Measurements from ENCODE around the gene ANO10. TPM values are rescaled to one million over a fixed set of nuclear protein-coding genes. Genes with fewer than 3 reads are reported as not detected.

The ANO10 gene
- total RNA-seq, 1 experiment from 2014 or later, result 26.8 TPM

- H3K36me3 Mint-ChIP-seq (ENCODE audit: insufficient read depth, unreplicated experiment), result peaks cover 5% of the 10 kb centered on the region
- TF ChIP-seq CTCF (IDR thresholded peaks at IDR 0.05; ENCODE audit: unreplicated experiment), result no peak
- H3K9me3 Mint-ChIP-seq (ENCODE audit: low read depth, unreplicated experiment), result no peaks in the 10 kb centered on the region
- CTCF ChIA-PET, result no interaction called here
- no peak overlapping the region for H3K4me3 Mint-ChIP-seq (ENCODE audit: low read depth, unreplicated experiment)
- no peaks in the 10 kb centered on the region for H3K27me3 Mint-ChIP-seq (ENCODE audit: unreplicated experiment)
- no TSS peak for BruUV-seq (replicated peaks)
- intact Hi-C loops (cut with micrococcal nuclease; ENCODE audit: unreplicated experiment), result loop anchor here (1.0 to 10.0 kb wide), 2 partner anchors 93 to 127 kb away; no protein-coding TSS in a partner anchor
- DNase-seq, result no peak
- peaks cover 8% of the 10 kb centered on the region for H3K4me1 Mint-ChIP-seq (ENCODE audit: low read depth, unreplicated experiment)
- no peak overlapping the region for H3K27ac Mint-ChIP-seq (ENCODE audit: unreplicated experiment)
These were observed 15.9 kb upstream of the ANO10 start for GRCh38 chr3:43637702-43638101.

GRCh38 chr3:43632986-43633385 is 11.2 kb upstream of the ANO10 start:
- Mint-ChIP-seq H3K4me3 (ENCODE audit: low read depth, unreplicated experiment) (no peak overlapping the region), H3K27ac (ENCODE audit: unreplicated experiment) (no peak overlapping the region), H3K36me3 (ENCODE audit: insufficient read depth, unreplicated experiment) (no peaks in the 10 kb centered on the region), H3K9me3 (ENCODE audit: low read depth, unreplicated experiment) (peaks cover 2% of the 10 kb centered on the region), H3K4me1 (ENCODE audit: low read depth, unreplicated experiment) (peaks cover 13% of the 10 kb centered on the region), H3K27me3 (ENCODE audit: unreplicated experiment) (no peaks in the 10 kb centered on the region)
- CTCF ChIA-PET, result no interaction called here
- no peak for TF ChIP-seq CTCF (IDR thresholded peaks at IDR 0.05; ENCODE audit: unreplicated experiment)
- intact Hi-C loops (cut with micrococcal nuclease; ENCODE audit: unreplicated experiment), result loop anchor here (10.0 kb wide), 1 partner anchor 132 kb away; no protein-coding TSS in a partner anchor
- BruUV-seq (replicated peaks), result no TSS peak
- DNase-seq, result no peak

- CTCF ChIA-PET, result interaction anchor here (0.6 kb wide), 1 partner anchor 30 kb away, joined by 4 read pairs; no protein-coding TSS in a partner anchor
- no peak overlapping the region for H3K27ac Mint-ChIP-seq (ENCODE audit: unreplicated experiment)
- H3K9me3 Mint-ChIP-seq (ENCODE audit: low read depth, unreplicated experiment), result peaks cover 2% of the 10 kb centered on the region
- BruUV-seq (replicated peaks), result no TSS peak
- no peaks in the 10 kb centered on the region for H3K36me3 Mint-ChIP-seq (ENCODE audit: insufficient read depth, unreplicated experiment)
- no peak for TF ChIP-seq CTCF (IDR thresholded peaks at IDR 0.05; ENCODE audit: unreplicated experiment)
- H3K4me3 Mint-ChIP-seq (ENCODE audit: low read depth, unreplicated experiment), result no peak overlapping the region
- no peak for DNase-seq
- peaks cover 13% of the 10 kb centered on the region for H3K4me1 Mint-ChIP-seq (ENCODE audit: low read depth, unreplicated experiment)
- H3K27me3 Mint-ChIP-seq (ENCODE audit: unreplicated experiment), result no peaks in the 10 kb centered on the region
- intact Hi-C loops (cut with micrococcal nuclease; ENCODE audit: unreplicated experiment), result loop anchor here (10.0 kb wide), 1 partner anchor 132 kb away; no protein-coding TSS in a partner anchor
These were observed 10.5 kb upstream of the ANO10 start for GRCh38 chr3:43632269-43632733.

GRCh38 chr3:43629741-43630140 is 7.9 kb upstream of the ANO10 start:
- BruUV-seq (replicated peaks), result no TSS peak
- TF ChIP-seq CTCF (IDR thresholded peaks at IDR 0.05; ENCODE audit: unreplicated experiment), result no peak
- Mint-ChIP-seq H3K27ac (ENCODE audit: unreplicated experiment) (peak overlapping the region; percentile 25), H3K4me3 (ENCODE audit: low read depth, unreplicated experiment) (no peak overlapping the region), H3K36me3 (ENCODE audit: insufficient read depth, unreplicated experiment) (no peaks in the 10 kb centered on the region), H3K27me3 (ENCODE audit: unreplicated experiment) (no peaks in the 10 kb centered on the region), H3K9me3 (ENCODE audit: low read depth, unreplicated experiment) (peaks cover 2% of the 10 kb centered on the region), H3K4me1 (ENCODE audit: low read depth, unreplicated experiment) (peaks cover 13% of the 10 kb centered on the region)
- DNase-seq, result no peak
- intact Hi-C loops (cut with micrococcal nuclease; ENCODE audit: unreplicated experiment), result loop anchor here (10.0 kb wide), 1 partner anchor 135 kb away; no protein-coding TSS in a partner anchor
- CTCF ChIA-PET, result no interaction called here
